Fibroblast of the aortic adventitia (primary cell): ENCODE results near the gene PDIA5. TPM values are rescaled to one million over a fixed set of nuclear protein-coding genes. Genes with fewer than 3 reads are reported as not detected.

ENCODE experiments used
- DNase-seq: peaks from one replicate; pipeline ENCODE4 v3.0.0-alpha.2; 2010; ENCODE audit warnings: low read depth
- H3K4me3 ChIP-seq: 2 replicates; pipeline ENCODE4 v1.5.1; 2011; ENCODE audit warnings: low read depth, mild to moderate bottlenecking, control low read depth, low read length, moderate library complexity
- CTCF ChIP-seq: IDR thresholded peaks from 2 replicates; pipeline ENCODE4 v1.5.1; 2011; ENCODE audit warnings: mild to moderate bottlenecking, low read length, control low read depth, inconsistent platforms; ENCODE audit not compliant: insufficient read depth
- total RNA-seq: library from RNA; depleted of rRNA; stranded (reverse); fragments of >200 nt; gene quantifications from 2 replicates; pipeline ENCODE4 v1.2.3, GENCODE V29; 2012; ENCODE audit warnings: low replicate concordance

Gene PDIA5
- total RNA-seq, 1 donor = 59.1 TPM

- no peak for DNase-seq
Measured at GRCh38 chr3:123120573-123120972, 53.7 kb downstream of the PDIA5 start.

GRCh38 chr3:123122057-123122456, 55.2 kb downstream of the PDIA5 start:
- no peak for TF ChIP-seq CTCF

More at GRCh38 chr3:123120573-123120972, 53.7 kb downstream of the PDIA5 start:
- TF ChIP-seq CTCF = no peak
- no peak overlapping the region for H3K4me3 ChIP-seq

GRCh38 chr3:123122525-123123315, 55.9 kb downstream of the PDIA5 start:
- TF ChIP-seq CTCF = no peak
- H3K4me3 ChIP-seq = no peak overlapping the region
- DNase-seq = peak; percentile 72

More at GRCh38 chr3:123122057-123122456, 55.2 kb downstream of the PDIA5 start:
- H3K4me3 ChIP-seq = no peak overlapping the region
- DNase-seq = no peak

GRCh38 chr3:123123716-123124616, 57.1 kb downstream of the PDIA5 start:
- no peak for DNase-seq
- no peak overlapping the region for H3K4me3 ChIP-seq
- TF ChIP-seq CTCF = no peak

- TF ChIP-seq CTCF = no peak
- no peak for DNase-seq
- H3K4me3 ChIP-seq = no peak overlapping the region
Measured at GRCh38 chr3:123124971-123125370, 58.1 kb downstream of the PDIA5 start.

- TF ChIP-seq CTCF = no peak
- no peak overlapping the region for H3K4me3 ChIP-seq
- DNase-seq = no peak
Measured at GRCh38 chr3:123126031-123126430, 59.2 kb downstream of the PDIA5 start.
